ENCODE results near the gene ITCH.

The ITCH gene

DNA sequence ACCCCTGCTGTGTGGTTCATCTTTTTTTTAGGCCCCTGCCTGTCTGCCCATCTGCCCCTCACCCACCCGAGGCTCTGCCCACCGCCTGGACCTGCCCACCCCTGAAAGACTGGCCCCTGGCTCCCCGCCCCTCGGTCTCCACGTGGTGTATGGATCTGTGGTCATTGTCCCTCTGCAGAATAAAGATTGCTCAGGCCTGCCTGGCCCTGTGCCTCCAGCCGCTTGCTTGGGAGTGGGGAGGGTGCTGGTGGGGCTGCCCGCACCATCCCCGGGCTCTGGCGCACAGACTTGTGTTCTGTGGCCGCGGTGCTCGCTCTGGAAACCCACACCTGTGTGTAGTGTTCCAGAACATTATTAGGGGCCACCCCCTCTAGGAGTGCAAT, 197.1 kb downstream of the ITCH start:
- DNase-seq = no peak

DNA sequence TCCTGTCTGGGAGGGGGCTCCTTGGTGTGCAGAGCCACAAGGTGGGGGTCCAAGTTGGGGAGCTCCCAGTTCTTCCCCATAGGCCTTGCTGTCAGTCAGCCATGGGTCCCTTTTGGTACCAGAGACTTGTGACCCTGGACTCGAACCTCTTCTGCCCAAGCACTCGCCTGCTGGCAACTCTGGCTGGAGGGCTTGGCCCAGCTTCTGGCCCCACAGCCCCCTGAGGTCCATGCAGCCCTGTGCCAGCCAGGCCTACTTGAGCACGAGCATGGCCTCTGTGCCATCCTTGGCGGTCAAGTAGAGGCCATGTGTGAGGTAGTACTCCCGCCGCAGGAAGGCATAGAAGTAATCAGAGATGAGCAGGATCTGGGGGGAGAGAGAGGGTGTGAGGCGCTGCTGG, 197.5 kb downstream of the ITCH start:
- no peak for DNase-seq
